HepG2 (cell line): ENCODE measurements around the gene NFATC1. TPM values are rescaled to one million over a fixed set of nuclear protein-coding genes. Genes with fewer than 3 reads are reported as not detected.

Experiments
- ATAC-seq: fragments of 200-7000 bp; cut with Tn5 transposase; 3 replicates; pipeline ENCODE4 v1.9.1; 2020; ENCODE audit warnings: mild to moderate bottlenecking, moderate library complexity
- BruUV-seq: library from RNA; stranded (reverse); fragments of 400-500 nt; replicated peaks from 2 replicates; lab custom pipeline; 2021; lab: Mats Ljungman, UMichigan
- CTCF ChIA-PET: fragments of 300-600 bp; formaldehyde crosslinking; extraction: SDS; loops from one replicate; lab custom pipeline; 2021; ENCODE audit warnings: low total read pairs, inconsistent platforms, low intra/inter-chr PET ratio; lab: Yijun Ruan, JAX
- POLR2A ChIA-PET: fragments of 350-600 bp; sonication (Branson Sonifier 250); formaldehyde crosslinking; loops from one replicate; lab custom pipeline; 2020; ENCODE audit warnings: antibody characterized with exemption, inconsistent platforms; lab: Yijun Ruan, JAX
- DNase-seq: peaks from one replicate; pipeline ENCODE4 v3.0.0-alpha.2; 2015; ENCODE audit warnings: low spot score
- FAIRE-seq: peaks from 3 replicates; lab custom pipeline; 2011; peaks lifted over from hg19 to GRCh38; lab: Jason Lieb, UNC
- H2AFZ ChIP-seq: one replicate; pipeline ENCODE4 v1.6.1; 2011; ENCODE audit warnings: low read length, inconsistent platforms
- H3K27ac ChIP-seq: fragments of 300-600 bp; 3 replicates; pipeline ENCODE4 v1.8.0; 2011; ENCODE audit warnings: mixed run types, mild to moderate bottlenecking, mixed read lengths, low read length, inconsistent platforms; ENCODE audit not compliant: insufficient read depth; ENCODE audit errors: extremely low read length
- H3K27me3 ChIP-seq, 2 experiments: fragments of 200-600 bp in 1 of 2; 2 replicates in 1 of 2; 3 replicates in 1 of 2; pipeline versions ENCODE4 v1.6.0 to v1.8.0; 2011; ENCODE audit warnings: low read length in 2 of 2, mild to moderate bottlenecking in 2 of 2, moderate library complexity in 2 of 2, inconsistent platforms in 1 of 2; ENCODE audit not compliant: insufficient read depth in 2 of 2, control insufficient read depth in 1 of 2
- H3K36me3 ChIP-seq, 2 experiments: fragments of 200-600 bp in 1 of 2; replicated peaks in 1 of 2; 2 replicates in 1 of 2; 3 replicates in 1 of 2; pipeline versions ENCODE4 v1.5.1 to v1.8.0; 2011; ENCODE audit warnings: low read length in 2 of 2, inconsistent platforms in 1 of 2; ENCODE audit not compliant: insufficient read depth in 2 of 2, control insufficient read depth in 1 of 2
- H3K4me1 ChIP-seq: 2 replicates; pipeline ENCODE4 v1.5.1; 2012; ENCODE audit warnings: low read length, inconsistent platforms; ENCODE audit not compliant: insufficient read depth
- H3K4me2 ChIP-seq: 2 replicates; pipeline ENCODE4 v1.6.0; 2011; ENCODE audit warnings: low read depth, low read length, inconsistent platforms
- H3K4me3 ChIP-seq, 3 experiments: fragments of 200-600 bp in 1 of 3; sonication (generic), shearing (Covaris generic) in 1 of 3; replicated peaks in 1 of 3; 2 replicates each; pipeline ENCODE4 v1.5.1; 2011 to 2016; ENCODE audit warnings: low read length in 3 of 3, inconsistent platforms in 2 of 3, low read depth in 2 of 3, mild to moderate bottlenecking in 2 of 3, control low read depth in 1 of 3, mixed read lengths in 1 of 3; ENCODE audit not compliant: insufficient read depth in 1 of 3
- H3K79me2 ChIP-seq: one replicate; pipeline ENCODE4 v1.6.1; 2011; ENCODE audit warnings: low read length, inconsistent platforms; ENCODE audit not compliant: insufficient read depth
- H3K9ac ChIP-seq: 2 replicates; pipeline ENCODE4 v1.6.0; 2011; ENCODE audit warnings: mild to moderate bottlenecking, low read depth, low read length, inconsistent platforms; ENCODE audit not compliant: insufficient read depth
- H3K9me3 ChIP-seq: 2 replicates; pipeline ENCODE4 v1.5.1; 2012; ENCODE audit warnings: mild to moderate bottlenecking, low read length
- H4K20me1 ChIP-seq: 2 replicates; pipeline ENCODE4 v1.6.0; 2011; ENCODE audit warnings: inconsistent platforms, mild to moderate bottlenecking, low read length, moderate library complexity; ENCODE audit not compliant: insufficient read depth
- AHR ChIP-seq: IDR thresholded peaks from 2 replicates; pipeline ENCODE4 v1.6.1; 2018; ENCODE audit warnings: missing genetic modification reagents, missing compliant biosample characterization
- CAMTA2 ChIP-seq: sonication (generic); formaldehyde crosslinking; IDR thresholded peaks from 2 replicates; pipeline ENCODE4 v1.4.0; 2020; ENCODE audit warnings: mild to moderate bottlenecking, missing genetic modification reagents, borderline replicate concordance
- E2F5 ChIP-seq: sonication (generic); formaldehyde crosslinking; conservative IDR thresholded peaks from 2 replicates; pipeline ENCODE4 v1.4.0; 2020; ENCODE audit warnings: missing genetic modification reagents
- FOXP1 ChIP-seq, 2 experiments: fragments of 450-650 bp in 1 of 2; IDR thresholded peaks; 2 replicates each; pipeline ENCODE4 v1.6.1; 2017 to 2018; ENCODE audit warnings: antibody characterized with exemption in 1 of 2
- NR2F2 ChIP-seq: IDR thresholded peaks from 2 replicates; pipeline ENCODE4 v1.6.1; 2012; ENCODE audit warnings: low read depth, inconsistent platforms, borderline replicate concordance
- TOE1 ChIP-seq: sonication (generic); formaldehyde crosslinking; IDR thresholded peaks from 2 replicates; pipeline ENCODE4 v1.4.0; 2020; ENCODE audit warnings: mild to moderate bottlenecking, missing genetic modification reagents
- ZC3H13 ChIP-seq: sonication (generic); formaldehyde crosslinking; IDR thresholded peaks from 2 replicates; pipeline ENCODE4 v1.8.1; 2023; ENCODE audit warnings: mild to moderate bottlenecking, missing genetic modification reagents, moderate library complexity
- ZNF234 ChIP-seq: sonication (generic); formaldehyde crosslinking; conservative IDR thresholded peaks from 2 replicates; pipeline ENCODE4 v1.5.1; 2020; ENCODE audit warnings: mild to moderate bottlenecking, missing genetic modification reagents
- ZNF589 ChIP-seq: sonication (generic); formaldehyde crosslinking; conservative IDR thresholded peaks from 2 replicates; pipeline ENCODE4 v1.8.0; 2022; ENCODE audit warnings: mild to moderate bottlenecking, moderate library complexity, missing genetic modification reagents
- ZNF616 ChIP-seq: sonication (generic); formaldehyde crosslinking; IDR thresholded peaks from 2 replicates; pipeline ENCODE4 v1.5.0; 2020; ENCODE audit warnings: low read depth, mild to moderate bottlenecking, missing genetic modification reagents
- ZNF761 ChIP-seq: sonication (generic); formaldehyde crosslinking; conservative IDR thresholded peaks from 2 replicates; pipeline ENCODE4 v1.4.0; 2020; ENCODE audit warnings: mild to moderate bottlenecking, missing genetic modification reagents
- WGBS: methylation state at CpG from one replicate; pipeline ENCODE4 v1.1.6; 2017; ENCODE audit warnings: low lambda C conversion rate; 5-methylcytosine and 5-hydroxymethylcytosine counted together
- in situ Hi-C: cut with HindIII; loops from 2 replicates; pipeline ENCODE4 v1.10.0; 2017; ENCODE audit warnings: low pct_unique_long_range_greater_than_20kb; ENCODE audit not compliant: extremely low pct_ligation_motif_present
- intact Hi-C: fragments of 100-400 bp; cut with micrococcal nuclease; formaldehyde crosslinking; loops from one replicate; pipeline ENCODE4 v1.10.0; 2022; ENCODE audit not compliant: unreplicated experiment
- polyA plus RNA-seq, 8 experiments: library from polyadenylated mRNA; depleted of rRNA in 3 of 8; stranded (reverse) in 7 of 8; unstranded in 1 of 8; fragments of >200 nt; fragmentation: Illumina TruSeq in 4 of 8; extraction: Trizol in 4 of 8; gene quantifications; 2 replicates each; pipeline versions ENCODE4 v1.2.1 to v1.2.3, GENCODE V29; 2011 to 2016; ENCODE audit warnings: low read depth in 4 of 8, missing spikeins in 1 of 8, mixed read lengths in 1 of 8; ENCODE audit not compliant: insufficient read depth in 1 of 8
- total RNA-seq, 5 experiments: library from RNA; depleted of rRNA; stranded (reverse); fragments of >200 nt; fragmentation: Illumina TruSeq; extraction: Trizol; gene quantifications; 2 replicates each; pipeline ENCODE4 v1.2.3, GENCODE V29; 2016; ENCODE audit warnings: low read depth in 1 of 5

Gene NFATC1
- total and polyA plus RNA-seq, 2 of the 13 experiments (the other 11 are each of a cell fraction or from before 2014, with no cell fraction given): not detected

GRCh38 chr18:79552696-79553095 lies 157.0 kb downstream of the NFATC1 start:
- Histone ChIP-seq H3K4me3 (no peak overlapping the region), H3K27ac (no peak overlapping the region), H3K9ac (no peak overlapping the region), H3K36me3 (no peaks in the 10 kb centered on the region), H2AFZ (no peak overlapping the region), H3K27me3 (peaks cover 12 to 61% of the 10 kb centered on the region in 2 experiments), H3K4me1 (no peaks in the 10 kb centered on the region), H3K4me2 (no peak overlapping the region), H3K9me3 (no peaks in the 10 kb centered on the region), H4K20me1 (no peaks in the 10 kb centered on the region), H3K79me2 (no peaks in the 10 kb centered on the region)
- intact Hi-C loops (no loop called here), in situ Hi-C loops (no loop called here)
- no TSS peak for BruUV-seq
- POLR2A ChIA-PET: no interaction called here
- CTCF ChIA-PET: no interaction called here
- ATAC-seq: no peak
- TF ChIP-seq AHR (CRISPR knock-in tag): no peak
- TF ChIP-seq TOE1 (CRISPR knock-in tag): no peak
- TF ChIP-seq ZNF616 (CRISPR knock-in tag): no peak
- TF ChIP-seq ZC3H13 (CRISPR knock-in tag): no peak
- no peak for TF ChIP-seq FOXP1 (IDR thresholded peaks at IDR 0.05)
- TF ChIP-seq FOXP1 (CRISPR knock-in tag; IDR thresholded peaks at IDR 0.05): no peak
- no peak for TF ChIP-seq NR2F2
- TF ChIP-seq CAMTA2 (CRISPR knock-in tag): no peak
- TF ChIP-seq ZNF234 (CRISPR knock-in tag): no peak
- TF ChIP-seq E2F5 (CRISPR knock-in tag): no peak
- TF ChIP-seq ZNF589 (CRISPR knock-in tag): no peak
- TF ChIP-seq ZNF761 (CRISPR knock-in tag): no peak
- WGBS: 4% methylated on average over 5 of the region's 25 CpGs
- no peak for FAIRE-seq
- no peak for DNase-seq
